Stimulated activated CD8-positive, alpha-beta memory T cell treated with anti-CD3 and anti-CD28 coated beads, Interleukin-4, amount 100 ng/mL, for 48 hours (primary cell): ENCODE data around the gene RAC2.

ENCODE experiments used
- DNase-seq: peaks from one replicate; pipeline ENCODE4 v3.0.0-alpha.2; 2020

The RAC2 gene

GRCh38 chr22:37185646-37186227, 58.3 kb downstream of the RAC2 start:
- DNase-seq, result no peak

GRCh38 chr22:37184816-37185541, 59.1 kb downstream of the RAC2 start:
- DNase-seq, result no peak

GRCh38 chr22:37184380-37184755, 59.7 kb downstream of the RAC2 start:
- no peak for DNase-seq

GRCh38 chr22:37183432-37184379, 60.4 kb downstream of the RAC2 start:
- DNase-seq, result no peak

GRCh38 chr22:37182949-37183245, 61.2 kb downstream of the RAC2 start:
- DNase-seq, result no peak

GRCh38 chr22:37182101-37182948, 61.7 kb downstream of the RAC2 start:
- no peak for DNase-seq

- no peak for DNase-seq
Observed at GRCh38 chr22:37181681-37182080, 62.4 kb downstream of the RAC2 start.

- no peak for DNase-seq
Observed at GRCh38 chr22:37180531-37181231, 63.4 kb downstream of the RAC2 start.

GRCh38 chr22:37179622-37180420, 64.2 kb downstream of the RAC2 start:
- DNase-seq, result no peak

GRCh38 chr22:37179126-37179470, 65.0 kb downstream of the RAC2 start:
- no peak for DNase-seq

- DNase-seq, result no peak
Observed at GRCh38 chr22:37178350-37179125, 65.5 kb downstream of the RAC2 start.

- DNase-seq, result no peak
Observed at GRCh38 chr22:37177755-37178154, 66.3 kb downstream of the RAC2 start.

- no peak for DNase-seq
Observed at GRCh38 chr22:37177221-37177620, 66.8 kb downstream of the RAC2 start.

- DNase-seq, result no peak
Observed at GRCh38 chr22:37176464-37177061, 67.5 kb downstream of the RAC2 start.

- DNase-seq, result no peak
Observed at GRCh38 chr22:37175414-37176281, 68.4 kb downstream of the RAC2 start.
